Measurements from ENCODE around the gene TPPP2.

- no peak for TF ChIP-seq ZBTB11 (CRISPR knock-in tag; IDR thresholded peaks at IDR 0.05)
- TF ChIP-seq REST (IDR thresholded peaks at IDR 0.05; ENCODE audit: borderline replicate concordance): no peak
- no peak for TF ChIP-seq REST (CRISPR knock-in tag; IDR thresholded peaks at IDR 0.05; ENCODE audit: low read depth)
- no peak for TF ChIP-seq CTCF (IDR thresholded peaks at IDR 0.05 in 2 of 3, conservative IDR thresholded peaks at IDR 0.05 in 1 of 3; ENCODE audit: insufficient read depth in 2 of 3, low read depth in 1 of 3, low read length in 3 of 3)
- no peak for TF ChIP-seq ZNF512 (tag; IDR thresholded peaks at IDR 0.05)
- TF ChIP-seq ZMIZ1 (IDR thresholded peaks at IDR 0.05; ENCODE audit: low read depth in 2 of 2, low read length in 2 of 2): no peak
- no peak for TF ChIP-seq SNRNP70 (optimal IDR thresholded peaks at IDR 0.05; ENCODE audit: low read depth, low read length)
- TF ChIP-seq JUND (IDR thresholded peaks at IDR 0.05; ENCODE audit: borderline replicate concordance, low read depth, low read length): no peak
- TF ChIP-seq JUND (tag; IDR thresholded peaks at IDR 0.05; ENCODE audit: borderline replicate concordance, low read depth, low read length): no peak
- TF ChIP-seq EGR1 (conservative IDR thresholded peaks at IDR 0.05): no peak
- TF ChIP-seq SETDB1 (IDR thresholded peaks at IDR 0.05; ENCODE audit: low read length): no peak
- no peak for TF ChIP-seq GATA2 (CRISPR knock-in tag; IDR thresholded peaks at IDR 0.05)
- TF ChIP-seq POLR2AphosphoS5 (IDR thresholded peaks at IDR 0.05; ENCODE audit: control insufficient read depth, insufficient read depth, low read depth, low read length): no peak; the same call in 1 of the 2 replicates
- no peak for TF ChIP-seq PHF21A (IDR thresholded peaks at IDR 0.05; ENCODE audit: borderline replicate concordance, low read depth)
- TF ChIP-seq ELF4 (CRISPR knock-in tag; IDR thresholded peaks at IDR 0.05): no peak
Measured at GRCh38 chr14:21026274-21026987, 3.6 kb upstream of the TPPP2 start.

All from K562 (cell line).